ENCODE results near the gene CLEC7A. TPM values are rescaled to one million over a fixed set of nuclear protein-coding genes. Genes with fewer than 3 reads are reported as not detected.

The CLEC7A gene
- total and polyA plus RNA-seq, 4 donors = 2.8 to 7.0 (median 3.8) TPM

DNA sequence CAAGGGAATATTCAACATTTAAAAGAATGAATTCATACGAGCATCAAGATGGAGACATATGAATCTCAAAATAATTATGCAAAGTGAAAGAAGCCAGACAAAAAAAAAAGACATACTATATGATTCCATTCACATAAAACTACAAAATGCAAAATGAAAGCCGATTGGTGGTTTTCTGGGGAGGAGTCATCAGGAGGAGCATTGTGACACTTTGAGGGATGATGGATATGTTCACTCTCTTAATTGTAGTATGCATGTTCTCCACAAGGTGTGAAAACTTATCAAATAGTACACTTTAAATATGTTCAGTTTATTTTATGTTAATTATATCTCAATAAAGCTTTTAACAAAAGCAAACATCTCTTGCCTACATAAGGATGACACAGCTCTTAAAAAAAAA, 28.4 kb upstream of the CLEC7A start:
- Histone ChIP-seq H3K4me1 (ENCODE audit: control insufficient read depth in 4 of 4, insufficient read depth in 4 of 4, low read length in 3 of 4) (peaks cover 0 to 8% (median 4%) of the 10 kb centered on the region in 4 donors), H3K27ac (ENCODE audit: low read depth in 1 of 2, low read length in 2 of 2) (no peak overlapping the region), H3K9me3 (ENCODE audit: control insufficient read depth in 4 of 4, low read length in 3 of 4) (no peaks in the 10 kb centered on the region), H3K9ac (ENCODE audit: low read depth in 1 of 2, low read length in 2 of 2) (no peak overlapping the region), H3K27me3 (ENCODE audit: control insufficient read depth in 4 of 4, insufficient read depth in 4 of 4, low read length in 3 of 4) (no peaks in the 10 kb centered on the region), H3K36me3 (ENCODE audit: control insufficient read depth in 4 of 4, insufficient read depth in 3 of 4, low read depth in 1 of 4, low read length in 3 of 4) (no peaks in the 10 kb centered on the region), H3K4me3 (ENCODE audit: low read depth in 1 of 3, low read length in 3 of 3) (no peak overlapping the region)
- WGBS = 74% methylated on average over 2 of the region's 2 CpGs
- TF ChIP-seq RAD21 (IDR thresholded peaks at IDR 0.05) (no peak), JUND (IDR thresholded peaks at IDR 0.05) (no peak), TAF1 (conservative IDR thresholded peaks at IDR 0.05) (no peak), EGR1 (IDR thresholded peaks at IDR 0.05; ENCODE audit: low read depth in 2 of 2) (no peak), ATF3 (IDR thresholded peaks at IDR 0.05) (no peak), NR2F2 (IDR thresholded peaks at IDR 0.05) (no peak)
- TF ChIP-seq, protein P1, sequence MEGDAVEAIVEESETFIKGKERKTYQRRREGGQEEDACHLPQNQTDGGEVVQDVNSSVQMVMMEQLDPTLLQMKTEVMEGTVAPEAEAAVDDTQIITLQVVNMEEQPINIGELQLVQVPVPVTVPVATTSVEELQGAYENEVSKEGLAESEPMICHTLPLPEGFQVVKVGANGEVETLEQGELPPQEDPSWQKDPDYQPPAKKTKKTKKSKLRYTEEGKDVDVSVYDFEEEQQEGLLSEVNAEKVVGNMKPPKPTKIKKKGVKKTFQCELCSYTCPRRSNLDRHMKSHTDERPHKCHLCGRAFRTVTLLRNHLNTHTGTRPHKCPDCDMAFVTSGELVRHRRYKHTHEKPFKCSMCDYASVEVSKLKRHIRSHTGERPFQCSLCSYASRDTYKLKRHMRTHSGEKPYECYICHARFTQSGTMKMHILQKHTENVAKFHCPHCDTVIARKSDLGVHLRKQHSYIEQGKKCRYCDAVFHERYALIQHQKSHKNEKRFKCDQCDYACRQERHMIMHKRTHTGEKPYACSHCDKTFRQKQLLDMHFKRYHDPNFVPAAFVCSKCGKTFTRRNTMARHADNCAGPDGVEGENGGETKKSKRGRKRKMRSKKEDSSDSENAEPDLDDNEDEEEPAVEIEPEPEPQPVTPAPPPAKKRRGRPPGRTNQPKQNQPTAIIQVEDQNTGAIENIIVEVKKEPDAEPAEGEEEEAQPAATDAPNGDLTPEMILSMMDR (IDR thresholded peaks at IDR 0.05; ENCODE audit: low read depth, low read length, missing input control) = no peak
- DNase-seq (ENCODE audit: low spot score) = no peak

GRCh38 chr12:10155966-10156365, 26.0 kb upstream of the CLEC7A start:
- Histone ChIP-seq H3K9me3 (ENCODE audit: control insufficient read depth in 4 of 4, low read length in 3 of 4) (no peaks in the 10 kb centered on the region), H3K4me1 (ENCODE audit: control insufficient read depth in 4 of 4, insufficient read depth in 4 of 4, low read length in 3 of 4) (peaks cover 0 to 11% (median 4%) of the 10 kb centered on the region in 4 donors), H3K27ac (ENCODE audit: low read depth in 1 of 2, low read length in 2 of 2) (no peak overlapping the region), H3K9ac (ENCODE audit: low read depth in 1 of 2, low read length in 2 of 2) (no peak overlapping the region), H3K4me3 (ENCODE audit: low read depth in 1 of 3, low read length in 3 of 3) (no peak overlapping the region), H3K36me3 (ENCODE audit: control insufficient read depth in 4 of 4, insufficient read depth in 3 of 4, low read depth in 1 of 4, low read length in 3 of 4) (no peaks in the 10 kb centered on the region), H3K27me3 (ENCODE audit: control insufficient read depth in 4 of 4, insufficient read depth in 4 of 4, low read length in 3 of 4) (no peaks in the 10 kb centered on the region)
- 79% methylated on average over 3 of the region's 3 CpGs for WGBS
- TF ChIP-seq ATF3 (IDR thresholded peaks at IDR 0.05) (no peak), SP1 (IDR thresholded peaks at IDR 0.05) (no peak), HNF4G (IDR thresholded peaks at IDR 0.05) (no peak), FOXA1 (IDR thresholded peaks at IDR 0.05) (no peak), RXRA (IDR thresholded peaks at IDR 0.05) (no peak), REST (IDR thresholded peaks at IDR 0.05) (no peak), GABPA (IDR thresholded peaks at IDR 0.05 in 1 of 2, conservative IDR thresholded peaks at IDR 0.05 in 1 of 2) (no peak), YY1 (IDR thresholded peaks at IDR 0.05) (no peak), FOXA2 (IDR thresholded peaks at IDR 0.05) (no peak), EGR1 (IDR thresholded peaks at IDR 0.05; ENCODE audit: low read depth in 2 of 2) (no peak), NR2F2 (IDR thresholded peaks at IDR 0.05) (no peak), JUND (IDR thresholded peaks at IDR 0.05) (no peak), HNF4A (conservative IDR thresholded peaks at IDR 0.05) (no peak), MAX (IDR thresholded peaks at IDR 0.05) (no peak)
- TF ChIP-seq, protein P2, sequence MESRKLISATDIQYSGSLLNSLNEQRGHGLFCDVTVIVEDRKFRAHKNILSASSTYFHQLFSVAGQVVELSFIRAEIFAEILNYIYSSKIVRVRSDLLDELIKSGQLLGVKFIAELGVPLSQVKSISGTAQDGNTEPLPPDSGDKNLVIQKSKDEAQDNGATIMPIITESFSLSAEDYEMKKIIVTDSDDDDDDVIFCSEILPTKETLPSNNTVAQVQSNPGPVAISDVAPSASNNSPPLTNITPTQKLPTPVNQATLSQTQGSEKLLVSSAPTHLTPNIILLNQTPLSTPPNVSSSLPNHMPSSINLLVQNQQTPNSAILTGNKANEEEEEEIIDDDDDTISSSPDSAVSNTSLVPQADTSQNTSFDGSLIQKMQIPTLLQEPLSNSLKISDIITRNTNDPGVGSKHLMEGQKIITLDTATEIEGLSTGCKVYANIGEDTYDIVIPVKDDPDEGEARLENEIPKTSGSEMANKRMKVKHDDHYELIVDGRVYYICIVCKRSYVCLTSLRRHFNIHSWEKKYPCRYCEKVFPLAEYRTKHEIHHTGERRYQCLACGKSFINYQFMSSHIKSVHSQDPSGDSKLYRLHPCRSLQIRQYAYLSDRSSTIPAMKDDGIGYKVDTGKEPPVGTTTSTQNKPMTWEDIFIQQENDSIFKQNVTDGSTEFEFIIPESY (IDR thresholded peaks at IDR 0.05) = no peak
- TF ChIP-seq, protein P1 (IDR thresholded peaks at IDR 0.05; ENCODE audit: low read depth, low read length, missing input control) = no peak
- no peak for DNase-seq (ENCODE audit: low spot score)
